Activated CD8-positive, alpha-beta memory T cell treated with anti-CD3 and anti-CD28 coated beads for 24 hours (primary cell): Measurements from ENCODE around the gene SPACA4.
"Not testable (repeated sequence)": the region's sequence is repeated elsewhere in the genome, so short reads cannot be mapped to it uniquely, and the experiment has no call there.

Source experiments
- DNase-seq: peaks from one replicate; pipeline ENCODE4 v3.0.0-alpha.2; 2020

SPACA4 gene

GRCh38 chr19:48606463-48607358 is at the start of gene SPACA4:
TSS of gene SPACA4 (plus strand) at chr19:48606742. CDS start at chr19:48606979, 237 bp downstream.
- DNase-seq = no peak

GRCh38 chr19:48556825-48557224 is 49.7 kb upstream of the SPACA4 start:
- no peak for DNase-seq

GRCh38 chr19:48558018-48558684 is 48.4 kb upstream of the SPACA4 start:
- no peak for DNase-seq

GRCh38 chr19:48560095-48560530 is 46.4 kb upstream of the SPACA4 start:
- no peak for DNase-seq

GRCh38 chr19:48561412-48561811 is 45.1 kb upstream of the SPACA4 start:
- DNase-seq = no peak

- DNase-seq = no peak
These were observed 41.5 kb upstream of the SPACA4 start for GRCh38 chr19:48565090-48565489.

- no peak for DNase-seq
These were observed 38.1 kb upstream of the SPACA4 start for GRCh38 chr19:48568345-48568886.

GRCh38 chr19:48569814-48570213 is 36.7 kb upstream of the SPACA4 start:
- no peak for DNase-seq

- no peak for DNase-seq
These were observed 35.0 kb upstream of the SPACA4 start for GRCh38 chr19:48571378-48572162.

GRCh38 chr19:48573163-48573505 is 33.4 kb upstream of the SPACA4 start:
- DNase-seq = no peak

GRCh38 chr19:48575931-48576622 is 30.5 kb upstream of the SPACA4 start:
- DNase-seq = no peak

- DNase-seq = not testable (repeated sequence)
These were observed 28.6 kb upstream of the SPACA4 start for GRCh38 chr19:48577908-48578307.

- DNase-seq = no peak
These were observed 27.7 kb upstream of the SPACA4 start for GRCh38 chr19:48578891-48579290.

GRCh38 chr19:48582168-48582567 is 24.4 kb upstream of the SPACA4 start:
- DNase-seq = no peak

- no peak for DNase-seq
These were observed 19.2 kb upstream of the SPACA4 start for GRCh38 chr19:48587387-48587786.

- DNase-seq = peak; percentile 95
These were observed 17.7 kb upstream of the SPACA4 start for GRCh38 chr19:48588670-48589401.

- no peak for DNase-seq
These were observed 15.5 kb upstream of the SPACA4 start for GRCh38 chr19:48591021-48591420.

GRCh38 chr19:48595171-48595570 is 11.4 kb upstream of the SPACA4 start:
- DNase-seq = no peak

GRCh38 chr19:48595833-48596232 is 10.7 kb upstream of the SPACA4 start:
- DNase-seq = no peak

- DNase-seq = no peak
These were observed 10.3 kb upstream of the SPACA4 start for GRCh38 chr19:48596237-48596636.

GRCh38 chr19:48596679-48597465 is 9.7 kb upstream of the SPACA4 start:
- DNase-seq = peak; percentile 67
